IMR-90 (cell line): Measurements from ENCODE around the gene RSPH10B.
"Not testable (repeated sequence)": the region's sequence is repeated elsewhere in the genome, so short reads cannot be mapped to it uniquely, and the experiment has no call there.

ENCODE experiments used
- CEBPB ChIP-seq: IDR thresholded peaks from 2 replicates; pipeline ENCODE4 v1.6.1; 2012; ENCODE audit warnings: low read depth, low read length, improper control_type of control experiment
- CTCF ChIP-seq: conservative IDR thresholded peaks from 2 replicates; pipeline ENCODE4 v1.5.1; 2012; ENCODE audit warnings: mild to moderate bottlenecking, low read depth, low read length, improper control_type of control experiment
- ELK1 ChIP-seq: fragments of 150-350 bp; IDR thresholded peaks from 2 replicates; pipeline ENCODE4 v1.6.1; 2016; ENCODE audit warnings: low read depth, mild to moderate bottlenecking, low read length, moderate library complexity, borderline replicate concordance
- MAFK ChIP-seq: IDR thresholded peaks from 2 replicates; pipeline ENCODE4 v1.6.1; 2012; ENCODE audit warnings: low read depth, low read length, improper control_type of control experiment
- MXI1 ChIP-seq: IDR thresholded peaks from 2 replicates; pipeline ENCODE4 v1.6.1; 2012; ENCODE audit warnings: low read depth, mild to moderate bottlenecking, low read length, moderate library complexity, borderline replicate concordance
- POLR2A ChIP-seq: IDR thresholded peaks from 2 replicates; pipeline ENCODE4 v1.6.1; 2012; ENCODE audit warnings: mild to moderate bottlenecking, low read depth, low read length
- RAD21 ChIP-seq: IDR thresholded peaks from 2 replicates; pipeline ENCODE4 v1.6.1; 2012; ENCODE audit warnings: low read length, improper control_type of control experiment
- RCOR1 ChIP-seq: IDR thresholded peaks from 2 replicates; pipeline ENCODE4 v1.6.1; 2012; ENCODE audit warnings: mild to moderate bottlenecking, low read length, improper control_type of control experiment; ENCODE audit not compliant: insufficient replicate concordance
- RFX5 ChIP-seq: IDR thresholded peaks from 2 replicates; pipeline ENCODE4 v1.8.0; 2012; ENCODE audit warnings: low read depth, mild to moderate bottlenecking, low read length, moderate library complexity

GRCh38 chr7:5916529-5916928, 54.0 kb downstream of the RSPH10B start:
- not testable (repeated sequence) for TF ChIP-seq CTCF, ELK1, MAFK, POLR2A, RFX5, RCOR1, RAD21, MXI1, CEBPB
